ENCODE data around the gene BBS4.
"Not testable (repeated sequence)": the region's sequence is repeated elsewhere in the genome, so short reads cannot be mapped to it uniquely, and the experiment has no call there.

DNA sequence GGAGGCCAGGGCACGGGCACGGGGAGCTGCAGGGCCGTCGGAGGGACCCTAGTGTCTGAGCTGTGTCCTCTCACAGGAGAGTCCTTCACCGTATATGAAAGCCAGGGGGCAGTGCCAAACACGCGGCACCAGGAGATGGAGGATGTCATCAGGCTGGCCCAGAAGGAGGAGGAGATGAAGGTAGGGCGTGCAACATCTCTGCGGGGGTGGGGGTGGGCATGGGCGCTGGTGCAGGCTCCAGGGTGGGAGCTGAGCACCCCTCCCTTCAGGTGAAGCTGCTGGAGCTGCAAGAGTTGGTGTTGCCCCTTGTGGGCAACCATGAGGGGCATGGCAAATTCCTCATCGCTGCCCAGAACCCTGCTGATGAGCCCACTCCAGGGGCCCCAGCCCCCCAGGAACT, 20.3 kb upstream of the BBS4 start:
- TF ChIP-seq ZNF274 (IDR thresholded peaks at IDR 0.05; ENCODE audit: low read depth, low read length); YY1 (IDR thresholded peaks at IDR 0.05; ENCODE audit: insufficient read depth, insufficient read length): not testable (repeated sequence)

Data from NT2/D1 (cell line).